Epithelial cell of esophagus (primary cell): Measurements from ENCODE around the gene PMEL.
A peak's percentile ranks its signal among the peaks of the same experiment; 100 is the strongest.

Source experiments
- DNase-seq: peaks from one replicate; pipeline ENCODE4 v3.0.0; 2010; ENCODE audit warnings: low read depth
- H3K4me3 ChIP-seq: 2 replicates; pipeline ENCODE4 v1.5.1; 2011; ENCODE audit warnings: mild to moderate bottlenecking, low read length, control low read depth
- TF ChIP-seq, protein P1 (sequence below): IDR thresholded peaks from 2 replicates; pipeline ENCODE4 v1.5.1; 2011; ENCODE audit warnings: low read depth, mild to moderate bottlenecking, low read length, control low read depth, inconsistent platforms; ENCODE audit not compliant: insufficient read depth; ENCODE audit errors: missing control alignments

PMEL gene

DNA sequence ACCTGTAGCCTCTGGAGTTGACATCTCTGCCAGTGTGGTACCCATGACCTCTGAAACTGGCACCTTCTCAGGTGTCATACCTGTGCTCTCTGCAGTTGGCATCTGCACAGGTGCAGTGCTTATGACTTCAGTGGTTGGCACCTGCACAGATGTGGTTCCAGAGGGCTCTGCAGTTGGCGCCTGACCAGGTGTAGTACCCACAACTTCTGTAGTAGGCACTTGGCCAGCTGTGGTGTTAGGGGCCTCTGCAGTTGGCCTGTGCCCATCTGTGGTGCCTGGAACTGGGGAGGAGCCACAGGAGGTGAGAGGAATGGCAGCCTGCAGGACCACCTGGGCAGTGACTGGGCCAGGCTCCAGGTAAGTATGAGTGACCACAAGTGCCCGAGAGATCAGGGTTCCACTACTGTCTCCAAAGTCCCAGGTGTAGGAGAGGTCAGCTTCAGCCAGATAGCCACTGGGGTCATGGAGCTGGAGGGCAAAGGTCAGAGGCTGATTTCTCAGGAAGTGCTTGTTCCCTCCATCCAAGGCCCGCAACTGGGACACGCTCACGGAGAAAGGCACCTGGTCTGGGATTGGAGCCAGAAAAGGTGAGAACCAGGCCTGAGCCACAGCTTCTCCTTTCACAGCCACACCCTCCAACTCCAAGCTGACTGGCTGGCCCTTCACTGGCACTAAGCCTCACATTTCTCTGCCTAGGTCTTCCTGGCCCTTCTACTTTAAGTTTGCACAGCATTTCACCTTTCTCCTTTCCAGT, 8.6 kb downstream of the PMEL start:
- H3K4me3 ChIP-seq: no peak overlapping the region
- DNase-seq: peak; percentile 63
- TF ChIP-seq, protein P1, sequence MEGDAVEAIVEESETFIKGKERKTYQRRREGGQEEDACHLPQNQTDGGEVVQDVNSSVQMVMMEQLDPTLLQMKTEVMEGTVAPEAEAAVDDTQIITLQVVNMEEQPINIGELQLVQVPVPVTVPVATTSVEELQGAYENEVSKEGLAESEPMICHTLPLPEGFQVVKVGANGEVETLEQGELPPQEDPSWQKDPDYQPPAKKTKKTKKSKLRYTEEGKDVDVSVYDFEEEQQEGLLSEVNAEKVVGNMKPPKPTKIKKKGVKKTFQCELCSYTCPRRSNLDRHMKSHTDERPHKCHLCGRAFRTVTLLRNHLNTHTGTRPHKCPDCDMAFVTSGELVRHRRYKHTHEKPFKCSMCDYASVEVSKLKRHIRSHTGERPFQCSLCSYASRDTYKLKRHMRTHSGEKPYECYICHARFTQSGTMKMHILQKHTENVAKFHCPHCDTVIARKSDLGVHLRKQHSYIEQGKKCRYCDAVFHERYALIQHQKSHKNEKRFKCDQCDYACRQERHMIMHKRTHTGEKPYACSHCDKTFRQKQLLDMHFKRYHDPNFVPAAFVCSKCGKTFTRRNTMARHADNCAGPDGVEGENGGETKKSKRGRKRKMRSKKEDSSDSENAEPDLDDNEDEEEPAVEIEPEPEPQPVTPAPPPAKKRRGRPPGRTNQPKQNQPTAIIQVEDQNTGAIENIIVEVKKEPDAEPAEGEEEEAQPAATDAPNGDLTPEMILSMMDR: no peak

DNA sequence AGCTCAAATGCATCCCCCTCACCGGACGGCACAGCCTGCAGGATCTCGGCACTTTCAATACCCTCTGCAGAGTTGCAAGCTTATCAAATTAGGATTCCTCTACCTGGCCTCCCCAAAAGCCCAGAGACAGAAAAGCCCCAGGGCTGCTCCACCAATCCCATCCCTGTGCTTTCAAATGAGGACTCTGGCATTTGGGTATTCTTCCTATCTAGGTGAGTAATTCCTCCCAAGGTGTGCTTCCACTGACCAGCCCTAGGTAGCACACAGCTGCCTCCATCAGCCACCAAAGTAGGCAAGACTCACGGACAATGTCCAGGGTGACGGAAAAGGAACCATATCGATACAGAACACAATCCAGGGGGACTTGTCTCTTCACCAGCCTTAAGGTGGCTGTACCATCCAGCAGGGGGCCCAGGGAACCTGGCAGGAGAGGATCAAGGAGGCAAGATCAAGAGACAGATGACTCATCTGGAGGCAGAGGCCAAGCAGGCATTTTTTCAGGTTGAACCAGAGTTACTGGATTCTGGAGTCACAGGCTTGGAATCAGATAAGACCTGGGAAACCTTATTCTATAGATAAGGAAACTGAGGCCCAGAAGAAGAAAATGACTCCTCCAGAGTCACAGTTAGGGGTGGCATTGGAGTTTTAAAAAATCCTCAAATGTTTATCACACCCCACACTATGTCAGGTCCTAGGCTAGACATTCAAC, 9.9 kb downstream of the PMEL start:
- TF ChIP-seq, protein P1: peak; percentile 72
- H3K4me3 ChIP-seq: no peak overlapping the region
- peak; percentile 95 for DNase-seq

DNA sequence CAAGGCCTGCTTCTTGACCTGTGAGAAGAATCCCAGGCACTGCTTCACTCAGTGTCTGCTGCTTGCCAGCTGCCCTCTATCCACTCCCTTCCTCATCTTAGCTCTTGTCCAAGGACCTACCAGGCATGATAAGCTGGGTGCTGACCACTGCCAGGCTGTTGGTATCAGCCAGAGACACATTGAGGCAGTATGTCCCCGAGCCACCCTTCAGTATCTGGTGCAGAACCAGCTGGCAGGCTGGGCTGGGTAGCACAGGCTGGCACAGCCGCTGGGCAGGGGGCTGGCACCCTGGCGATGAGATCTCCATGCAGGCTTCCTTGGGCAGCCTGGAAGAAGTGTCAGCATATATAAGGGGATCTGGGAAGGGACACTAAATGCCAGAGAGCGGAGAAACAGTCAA, 10.5 kb downstream of the PMEL start:
- no peak overlapping the region for H3K4me3 ChIP-seq
- TF ChIP-seq, protein P1: no peak
- DNase-seq: no peak

DNA sequence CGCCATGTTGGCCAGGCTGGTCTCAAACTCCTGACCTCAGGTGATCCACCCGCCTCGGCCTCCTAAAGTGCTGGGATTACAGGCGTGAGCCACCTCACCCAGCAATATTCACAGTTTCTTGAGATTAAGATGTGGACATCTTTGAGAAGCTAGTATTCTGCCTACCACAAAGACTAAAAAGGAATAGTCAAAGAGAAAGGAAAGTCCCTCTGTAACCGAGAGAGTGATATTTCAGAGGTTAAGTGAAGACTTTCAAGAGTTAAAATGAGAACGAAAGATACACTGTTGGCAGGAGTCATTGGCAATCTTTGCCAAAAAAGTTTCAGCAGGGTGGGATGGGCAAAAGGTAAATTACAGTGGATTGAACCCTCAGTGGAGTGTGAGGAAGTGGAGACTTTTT, 19.3 kb downstream of the PMEL start:
- no peak for DNase-seq
- TF ChIP-seq, protein P1: no peak
- no peak overlapping the region for H3K4me3 ChIP-seq

DNA sequence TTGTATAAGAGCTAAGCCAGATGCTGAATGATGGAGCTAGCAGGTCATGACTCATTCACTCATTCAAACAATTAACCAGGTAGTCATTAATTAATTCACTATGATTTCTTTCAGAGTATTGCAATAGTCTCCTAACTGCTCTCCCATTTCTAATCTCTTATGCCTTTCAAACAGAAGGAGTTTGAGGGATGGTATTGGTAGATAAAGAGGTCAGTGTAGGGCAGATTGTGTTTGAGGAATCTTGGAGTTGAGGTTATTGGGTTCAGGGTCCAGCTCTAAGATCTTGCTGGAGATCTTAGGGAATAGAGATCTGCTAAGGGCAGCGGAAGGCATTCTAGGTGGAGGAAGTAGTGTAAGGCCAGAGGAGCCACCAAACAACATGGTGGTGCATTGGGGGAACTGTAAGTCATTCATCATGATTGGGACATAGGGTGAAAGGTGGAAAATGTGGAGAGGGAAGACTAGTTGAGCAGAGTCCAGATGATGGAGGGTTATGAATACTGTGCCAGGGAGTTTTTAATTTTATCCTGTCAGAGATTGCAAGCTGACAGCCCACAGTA, 23.2 kb downstream of the PMEL start:
- no peak for DNase-seq
- TF ChIP-seq, protein P1: no peak
- H3K4me3 ChIP-seq: no peak overlapping the region

DNA sequence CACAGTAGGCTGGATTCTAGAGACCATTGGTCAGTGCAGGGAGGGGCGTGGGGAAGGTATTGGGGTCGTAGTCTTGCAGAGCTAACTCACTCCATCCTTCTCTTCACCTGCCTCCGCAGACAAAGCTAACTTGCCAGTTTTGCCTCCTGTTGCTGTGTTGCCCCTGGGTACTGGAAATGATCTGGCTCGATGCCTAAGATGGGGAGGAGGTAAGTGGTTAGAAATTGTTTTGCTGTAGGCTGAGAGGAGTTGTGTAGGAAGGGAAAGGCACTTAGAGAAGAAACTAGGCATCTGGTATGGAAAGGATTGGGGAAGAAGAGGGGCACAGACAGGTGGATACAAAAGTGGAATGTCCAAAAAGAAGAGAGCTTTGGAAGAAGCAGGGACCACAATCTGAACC, 23.8 kb downstream of the PMEL start:
- TF ChIP-seq, protein P1: no peak
- no peak for DNase-seq
- H3K4me3 ChIP-seq: no peak overlapping the region
